PFSK-1 (cell line): Measurements from ENCODE around the gene IPO11.

Experiments
- FOXP2 ChIP-seq: optimal IDR thresholded peaks from 2 replicates; pipeline ENCODE3; 2011; ENCODE audit warnings: borderline replicate concordance, control low read depth, inconsistent platforms; ENCODE audit not compliant: insufficient read depth; ENCODE audit errors: extremely low read length, extremely low read depth
- POLR2AphosphoS5 ChIP-seq: IDR thresholded peaks from 2 replicates; pipeline ENCODE4 v1.6.1; 2012; ENCODE audit warnings: low read depth, mild to moderate bottlenecking, control low read depth, low read length, moderate library complexity
- SIN3A ChIP-seq: IDR thresholded peaks from 2 replicates; pipeline ENCODE4 v1.6.1; 2012; ENCODE audit warnings: mild to moderate bottlenecking, low read length, moderate library complexity, borderline replicate concordance; ENCODE audit not compliant: insufficient read depth
- TAF1 ChIP-seq: IDR thresholded peaks from 2 replicates; pipeline ENCODE4 v1.6.1; 2012; ENCODE audit warnings: low read length, control low read depth, borderline replicate concordance; ENCODE audit not compliant: insufficient read depth
- TF ChIP-seq, protein P1 (sequence below), 2 experiments: IDR thresholded peaks; 2 replicates each; pipeline versions ENCODE4 v1.6.1 to v1.8.0; 2011 to 2012; ENCODE audit warnings: low read depth in 2 of 2, low read length in 2 of 2, control low read depth in 1 of 2, inconsistent platforms in 1 of 2, mild to moderate bottlenecking in 1 of 2, moderate library complexity in 1 of 2; ENCODE audit not compliant: insufficient read depth in 1 of 2

Gene IPO11

GRCh38 chr5:62489471-62489870 lies 76.9 kb downstream of the IPO11 start:
- TF ChIP-seq TAF1 (no peak), FOXP2 (no peak), SIN3A (no peak), POLR2AphosphoS5 (no peak)
- TF ChIP-seq, protein P1, sequence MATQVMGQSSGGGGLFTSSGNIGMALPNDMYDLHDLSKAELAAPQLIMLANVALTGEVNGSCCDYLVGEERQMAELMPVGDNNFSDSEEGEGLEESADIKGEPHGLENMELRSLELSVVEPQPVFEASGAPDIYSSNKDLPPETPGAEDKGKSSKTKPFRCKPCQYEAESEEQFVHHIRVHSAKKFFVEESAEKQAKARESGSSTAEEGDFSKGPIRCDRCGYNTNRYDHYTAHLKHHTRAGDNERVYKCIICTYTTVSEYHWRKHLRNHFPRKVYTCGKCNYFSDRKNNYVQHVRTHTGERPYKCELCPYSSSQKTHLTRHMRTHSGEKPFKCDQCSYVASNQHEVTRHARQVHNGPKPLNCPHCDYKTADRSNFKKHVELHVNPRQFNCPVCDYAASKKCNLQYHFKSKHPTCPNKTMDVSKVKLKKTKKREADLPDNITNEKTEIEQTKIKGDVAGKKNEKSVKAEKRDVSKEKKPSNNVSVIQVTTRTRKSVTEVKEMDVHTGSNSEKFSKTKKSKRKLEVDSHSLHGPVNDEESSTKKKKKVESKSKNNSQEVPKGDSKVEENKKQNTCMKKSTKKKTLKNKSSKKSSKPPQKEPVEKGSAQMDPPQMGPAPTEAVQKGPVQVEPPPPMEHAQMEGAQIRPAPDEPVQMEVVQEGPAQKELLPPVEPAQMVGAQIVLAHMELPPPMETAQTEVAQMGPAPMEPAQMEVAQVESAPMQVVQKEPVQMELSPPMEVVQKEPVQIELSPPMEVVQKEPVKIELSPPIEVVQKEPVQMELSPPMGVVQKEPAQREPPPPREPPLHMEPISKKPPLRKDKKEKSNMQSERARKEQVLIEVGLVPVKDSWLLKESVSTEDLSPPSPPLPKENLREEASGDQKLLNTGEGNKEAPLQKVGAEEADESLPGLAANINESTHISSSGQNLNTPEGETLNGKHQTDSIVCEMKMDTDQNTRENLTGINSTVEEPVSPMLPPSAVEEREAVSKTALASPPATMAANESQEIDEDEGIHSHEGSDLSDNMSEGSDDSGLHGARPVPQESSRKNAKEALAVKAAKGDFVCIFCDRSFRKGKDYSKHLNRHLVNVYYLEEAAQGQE (IDR thresholded peaks at IDR 0.05; ENCODE audit: insufficient read depth in 1 of 2, low read depth in 2 of 2, low read length in 2 of 2): no peak

- no peak for TF ChIP-seq TAF1
- TF ChIP-seq, protein P1 (IDR thresholded peaks at IDR 0.05; ENCODE audit: insufficient read depth in 1 of 2, low read depth in 2 of 2, low read length in 2 of 2): no peak
- no peak for TF ChIP-seq POLR2AphosphoS5
- no peak for TF ChIP-seq SIN3A
- TF ChIP-seq FOXP2: no peak
These were observed 82.2 kb downstream of the IPO11 start for GRCh38 chr5:62494772-62495171.

- TF ChIP-seq SIN3A (no peak), FOXP2 (no peak), POLR2AphosphoS5 (no peak)
- TF ChIP-seq, protein P1 (IDR thresholded peaks at IDR 0.05; ENCODE audit: insufficient read depth in 1 of 2, low read depth in 2 of 2, low read length in 2 of 2): no peak
These were observed 84.3 kb downstream of the IPO11 start for GRCh38 chr5:62496876-62497275.

DNA sequence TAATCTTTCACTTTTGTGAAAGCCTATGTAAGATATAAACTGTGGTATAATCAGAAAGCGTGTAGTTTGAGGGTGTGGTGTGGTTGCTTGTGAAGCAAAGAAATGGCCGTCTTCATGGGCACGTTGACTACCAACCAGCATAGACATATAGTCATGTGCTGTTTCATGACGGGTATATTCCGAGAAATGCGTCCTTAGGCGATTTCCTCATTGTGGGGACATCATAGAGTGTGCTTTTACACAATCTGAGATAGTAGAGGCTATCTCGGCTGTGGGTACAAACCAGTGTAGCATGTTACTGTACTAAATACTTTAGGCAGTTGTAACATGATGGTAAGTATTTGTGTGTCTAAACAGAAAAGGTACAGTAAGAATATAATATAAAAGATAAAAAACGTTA lies 86.4 kb downstream of the IPO11 start:
- no peak for TF ChIP-seq TAF1
- TF ChIP-seq FOXP2: no peak
- no peak for TF ChIP-seq POLR2AphosphoS5
- TF ChIP-seq, protein P1 (IDR thresholded peaks at IDR 0.05; ENCODE audit: insufficient read depth in 1 of 2, low read depth in 2 of 2, low read length in 2 of 2): no peak
- TF ChIP-seq SIN3A: no peak

DNA sequence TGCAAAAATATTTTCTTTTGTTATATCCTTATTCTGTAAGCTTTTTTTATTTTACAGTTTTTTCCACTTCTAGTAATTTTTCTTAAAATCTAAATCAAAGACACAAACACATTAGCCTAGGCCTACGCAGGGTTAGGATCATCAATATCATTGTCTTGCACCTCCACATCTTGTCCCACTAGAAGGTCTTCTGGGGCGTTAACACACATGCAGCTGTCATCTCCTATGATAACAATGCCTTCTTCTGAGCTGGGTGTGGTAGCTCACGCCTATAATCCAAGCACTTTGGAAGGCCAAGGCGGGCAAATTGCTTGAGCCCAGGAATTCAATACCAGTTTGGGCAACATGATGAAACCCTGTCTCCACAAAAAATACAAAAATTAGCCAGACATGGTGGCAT lies 87.2 kb downstream of the IPO11 start:
- TF ChIP-seq POLR2AphosphoS5 (no peak), SIN3A (no peak), FOXP2 (no peak), TAF1 (no peak)
- TF ChIP-seq, protein P1 (IDR thresholded peaks at IDR 0.05; ENCODE audit: insufficient read depth in 1 of 2, low read depth in 2 of 2, low read length in 2 of 2): no peak
